Neural cell (in vitro differentiated cells): ENCODE measurements around the gene MEGF11.

Source experiments
- CTCF ChIP-seq: fragments of 450-650 bp; IDR thresholded peaks from 2 replicates; pipeline ENCODE4 v1.5.1; 2014; ENCODE audit warnings: antibody characterized with exemption, mild to moderate bottlenecking, moderate library complexity; ENCODE audit not compliant: poor library complexity, severe bottlenecking
- EP300 ChIP-seq: fragments of 450-650 bp; conservative IDR thresholded peaks from 2 replicates; pipeline ENCODE4 v1.6.1; 2014; ENCODE audit warnings: antibody characterized with exemption, mild to moderate bottlenecking, moderate library complexity; ENCODE audit not compliant: poor library complexity, severe bottlenecking
- EZH2 ChIP-seq: fragments of 200-600, 300-800 bp; shearing (Covaris generic), sonication (generic); IDR thresholded peaks from 2 replicates; pipeline ENCODE4 v1.6.1; 2014; ENCODE audit warnings: antibody characterized with exemption, low read length, borderline replicate concordance, mild to moderate bottlenecking; ENCODE audit not compliant: insufficient read depth, poor library complexity, severe bottlenecking
- POLR2AphosphoS5 ChIP-seq: IDR thresholded peaks from 2 replicates; pipeline ENCODE4 v1.6.1; 2012
- RAD21 ChIP-seq: fragments of 450-650 bp; conservative IDR thresholded peaks from 2 replicates; pipeline ENCODE4 v1.6.1; 2014; ENCODE audit warnings: antibody characterized with exemption, mild to moderate bottlenecking, moderate library complexity
- SMC3 ChIP-seq: fragments of 450-650 bp; conservative IDR thresholded peaks from 2 replicates; pipeline ENCODE4 v1.6.1; 2014; ENCODE audit warnings: antibody characterized with exemption, mild to moderate bottlenecking, moderate library complexity; ENCODE audit not compliant: poor library complexity
- TAF1 ChIP-seq: IDR thresholded peaks from 2 replicates; pipeline ENCODE4 v1.6.1; 2012; ENCODE audit warnings: low read depth
- TF ChIP-seq, protein P1 (sequence below): IDR thresholded peaks from 2 replicates; pipeline ENCODE4 v1.6.1; 2012; ENCODE audit warnings: borderline replicate concordance

- TF ChIP-seq CTCF (no peak), EP300 (no peak), SMC3 (no peak), POLR2AphosphoS5 (no peak), RAD21 (no peak), TAF1 (no peak), EZH2 (no peak)
- TF ChIP-seq, protein P1, sequence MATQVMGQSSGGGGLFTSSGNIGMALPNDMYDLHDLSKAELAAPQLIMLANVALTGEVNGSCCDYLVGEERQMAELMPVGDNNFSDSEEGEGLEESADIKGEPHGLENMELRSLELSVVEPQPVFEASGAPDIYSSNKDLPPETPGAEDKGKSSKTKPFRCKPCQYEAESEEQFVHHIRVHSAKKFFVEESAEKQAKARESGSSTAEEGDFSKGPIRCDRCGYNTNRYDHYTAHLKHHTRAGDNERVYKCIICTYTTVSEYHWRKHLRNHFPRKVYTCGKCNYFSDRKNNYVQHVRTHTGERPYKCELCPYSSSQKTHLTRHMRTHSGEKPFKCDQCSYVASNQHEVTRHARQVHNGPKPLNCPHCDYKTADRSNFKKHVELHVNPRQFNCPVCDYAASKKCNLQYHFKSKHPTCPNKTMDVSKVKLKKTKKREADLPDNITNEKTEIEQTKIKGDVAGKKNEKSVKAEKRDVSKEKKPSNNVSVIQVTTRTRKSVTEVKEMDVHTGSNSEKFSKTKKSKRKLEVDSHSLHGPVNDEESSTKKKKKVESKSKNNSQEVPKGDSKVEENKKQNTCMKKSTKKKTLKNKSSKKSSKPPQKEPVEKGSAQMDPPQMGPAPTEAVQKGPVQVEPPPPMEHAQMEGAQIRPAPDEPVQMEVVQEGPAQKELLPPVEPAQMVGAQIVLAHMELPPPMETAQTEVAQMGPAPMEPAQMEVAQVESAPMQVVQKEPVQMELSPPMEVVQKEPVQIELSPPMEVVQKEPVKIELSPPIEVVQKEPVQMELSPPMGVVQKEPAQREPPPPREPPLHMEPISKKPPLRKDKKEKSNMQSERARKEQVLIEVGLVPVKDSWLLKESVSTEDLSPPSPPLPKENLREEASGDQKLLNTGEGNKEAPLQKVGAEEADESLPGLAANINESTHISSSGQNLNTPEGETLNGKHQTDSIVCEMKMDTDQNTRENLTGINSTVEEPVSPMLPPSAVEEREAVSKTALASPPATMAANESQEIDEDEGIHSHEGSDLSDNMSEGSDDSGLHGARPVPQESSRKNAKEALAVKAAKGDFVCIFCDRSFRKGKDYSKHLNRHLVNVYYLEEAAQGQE, result no peak
These were observed 150.3 kb downstream of the MEGF11 start for GRCh38 chr15:66103293-66103590.
